GM12872 (cell line): ENCODE results near the gene PRKCH.

Experiments
- TF ChIP-seq, protein P1 (sequence below): IDR thresholded peaks from 3 replicates; pipeline ENCODE4 v1.5.1; 2011; ENCODE audit warnings: low read depth, mild to moderate bottlenecking, low read length, moderate library complexity; ENCODE audit not compliant: insufficient read depth

PRKCH gene

DNA sequence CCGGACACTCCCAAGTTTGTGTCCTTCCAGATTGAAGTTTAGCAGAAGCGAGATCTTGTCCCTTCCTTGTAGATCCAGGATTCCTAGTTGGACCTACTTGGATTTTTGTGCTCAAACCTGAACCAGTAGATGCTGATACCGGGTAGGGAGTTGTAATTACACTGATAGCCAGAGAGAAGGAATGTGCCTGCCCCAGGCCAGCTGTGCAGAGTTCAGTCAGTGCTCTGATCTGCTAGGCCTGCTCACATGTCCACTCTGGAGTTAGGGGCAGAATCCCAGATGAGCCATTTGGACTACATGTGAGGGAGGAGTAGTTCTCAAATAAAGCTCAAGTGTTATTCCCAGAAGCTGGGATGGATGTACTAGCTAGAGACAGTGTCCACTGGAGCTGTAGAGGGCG is 65.7 kb downstream of the PRKCH start:
- TF ChIP-seq, protein P1, sequence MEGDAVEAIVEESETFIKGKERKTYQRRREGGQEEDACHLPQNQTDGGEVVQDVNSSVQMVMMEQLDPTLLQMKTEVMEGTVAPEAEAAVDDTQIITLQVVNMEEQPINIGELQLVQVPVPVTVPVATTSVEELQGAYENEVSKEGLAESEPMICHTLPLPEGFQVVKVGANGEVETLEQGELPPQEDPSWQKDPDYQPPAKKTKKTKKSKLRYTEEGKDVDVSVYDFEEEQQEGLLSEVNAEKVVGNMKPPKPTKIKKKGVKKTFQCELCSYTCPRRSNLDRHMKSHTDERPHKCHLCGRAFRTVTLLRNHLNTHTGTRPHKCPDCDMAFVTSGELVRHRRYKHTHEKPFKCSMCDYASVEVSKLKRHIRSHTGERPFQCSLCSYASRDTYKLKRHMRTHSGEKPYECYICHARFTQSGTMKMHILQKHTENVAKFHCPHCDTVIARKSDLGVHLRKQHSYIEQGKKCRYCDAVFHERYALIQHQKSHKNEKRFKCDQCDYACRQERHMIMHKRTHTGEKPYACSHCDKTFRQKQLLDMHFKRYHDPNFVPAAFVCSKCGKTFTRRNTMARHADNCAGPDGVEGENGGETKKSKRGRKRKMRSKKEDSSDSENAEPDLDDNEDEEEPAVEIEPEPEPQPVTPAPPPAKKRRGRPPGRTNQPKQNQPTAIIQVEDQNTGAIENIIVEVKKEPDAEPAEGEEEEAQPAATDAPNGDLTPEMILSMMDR: no peak

DNA sequence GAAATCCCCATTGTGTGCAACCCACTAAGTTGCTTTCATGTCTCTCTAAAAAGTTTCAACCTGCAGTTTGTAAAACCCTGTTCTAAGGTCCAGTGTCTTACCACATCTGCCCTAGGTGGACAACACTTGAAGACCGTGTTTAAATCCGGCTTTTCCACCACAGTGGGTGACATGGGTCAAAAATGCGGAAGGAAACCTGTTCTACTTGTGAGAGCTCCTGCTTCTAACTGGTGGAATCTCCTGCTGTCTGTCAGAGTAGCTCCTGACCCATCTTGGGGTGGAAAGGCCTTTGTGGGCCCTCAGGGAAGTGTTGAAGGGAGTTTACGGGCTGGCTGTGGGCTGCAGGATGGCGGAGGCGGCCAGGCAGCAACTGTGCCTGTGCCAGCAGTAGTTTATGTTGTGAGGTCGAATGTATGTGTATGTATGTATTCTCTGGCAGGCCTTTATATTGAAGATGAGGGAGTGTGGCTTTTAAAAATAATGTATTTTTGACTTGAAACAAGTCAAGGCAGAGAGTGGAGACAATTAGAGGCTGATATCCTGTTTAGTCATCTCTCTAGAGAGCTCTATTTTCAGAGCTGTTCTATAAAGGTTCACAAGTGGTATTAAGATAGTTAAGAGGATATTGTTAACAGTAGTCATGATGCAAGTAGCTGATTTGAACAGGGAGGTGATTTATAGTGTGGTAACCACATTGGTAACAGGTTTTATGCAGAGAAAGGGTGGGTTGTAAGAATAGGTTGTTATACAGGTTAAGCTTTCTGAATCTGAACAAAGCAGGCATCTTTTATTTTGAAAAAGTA is 67.0 kb downstream of the PRKCH start:
- TF ChIP-seq, protein P1: no peak

DNA sequence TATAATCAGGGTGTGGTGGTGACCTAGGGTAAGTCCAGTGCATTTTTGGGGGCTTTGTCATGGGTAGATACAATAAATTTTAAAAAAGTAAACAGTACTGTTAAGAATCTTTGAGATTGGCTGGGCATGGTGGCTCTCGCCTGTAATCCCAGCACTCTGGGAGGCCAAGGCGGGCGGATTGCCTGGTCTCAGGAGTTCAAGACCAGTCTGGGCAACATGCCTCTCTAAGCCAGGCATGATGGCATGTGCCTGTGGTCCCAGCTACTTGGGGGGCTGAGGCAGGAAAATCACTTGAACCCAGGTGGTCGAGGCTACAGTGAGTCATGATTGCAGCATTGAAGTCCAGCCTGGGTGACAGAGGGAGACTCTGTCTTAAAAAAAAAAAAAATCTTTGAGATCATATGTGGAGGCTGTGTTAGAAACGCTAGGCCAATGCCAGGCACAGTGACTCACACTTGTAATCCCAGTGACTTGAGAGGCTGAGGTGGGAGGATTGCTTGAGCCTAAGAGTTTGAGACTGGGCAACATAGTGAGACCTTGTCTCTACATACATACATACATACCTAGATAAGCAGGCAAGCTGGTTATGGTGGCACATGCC is 67.7 kb downstream of the PRKCH start:
- TF ChIP-seq, protein P1: no peak

DNA sequence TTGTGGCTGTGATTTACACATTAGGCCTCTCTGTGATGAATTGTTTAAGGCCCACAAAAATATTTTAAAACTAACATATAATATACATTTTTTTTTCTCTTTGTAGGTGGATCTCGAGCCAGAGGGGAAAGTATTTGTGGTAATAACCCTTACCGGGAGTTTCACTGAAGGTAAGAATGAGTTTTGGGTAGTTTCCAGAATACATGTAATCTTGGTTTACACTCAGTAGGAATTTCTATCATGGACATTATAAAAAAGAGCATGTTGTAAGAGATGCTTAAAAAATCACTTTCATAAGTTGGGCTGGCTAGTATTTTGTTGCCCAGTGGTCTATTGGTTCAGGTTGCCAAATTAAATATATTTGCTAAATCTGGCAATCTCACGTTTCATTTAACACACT is 69.7 kb downstream of the PRKCH start:
- TF ChIP-seq, protein P1: no peak

DNA sequence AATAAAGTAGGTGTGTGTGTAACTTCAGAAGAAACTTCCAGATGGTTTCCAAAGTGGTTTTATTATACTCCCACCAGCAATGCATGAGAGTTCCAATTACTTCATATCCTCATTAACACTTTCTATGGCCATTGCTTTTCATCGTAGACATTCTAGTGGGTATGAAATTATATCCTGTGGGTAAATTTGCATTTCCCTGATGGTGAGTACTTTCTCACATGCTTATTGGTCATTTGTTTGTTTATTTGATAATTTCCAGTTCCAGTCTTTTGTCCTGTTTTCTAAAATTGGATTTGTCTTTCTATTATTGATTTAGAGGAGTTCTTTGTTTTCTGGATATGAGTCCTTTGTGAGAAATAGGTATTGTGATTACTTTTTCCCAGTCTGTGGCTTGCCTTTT is 70.9 kb downstream of the PRKCH start:
- TF ChIP-seq, protein P1: no peak

DNA sequence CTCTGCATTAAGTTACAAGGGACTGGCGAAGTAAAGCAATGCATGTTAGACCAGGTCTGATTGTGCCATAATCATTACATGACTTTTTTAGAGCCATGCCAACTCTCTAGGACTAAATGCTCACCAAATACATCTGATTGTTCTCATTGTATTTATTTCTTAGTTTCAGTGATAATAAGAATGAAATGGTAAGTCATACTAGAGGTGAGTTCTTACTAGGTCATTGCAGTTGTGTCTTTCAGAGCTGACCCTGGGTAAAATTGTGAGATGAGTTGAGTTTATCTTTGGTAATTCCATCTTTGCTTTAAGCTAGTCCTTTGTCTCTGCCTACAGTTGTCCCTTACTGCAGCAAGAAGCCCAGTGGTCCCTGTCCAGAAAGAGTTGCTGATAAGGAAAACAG is 73.2 kb downstream of the PRKCH start:
- TF ChIP-seq, protein P1: no peak

DNA sequence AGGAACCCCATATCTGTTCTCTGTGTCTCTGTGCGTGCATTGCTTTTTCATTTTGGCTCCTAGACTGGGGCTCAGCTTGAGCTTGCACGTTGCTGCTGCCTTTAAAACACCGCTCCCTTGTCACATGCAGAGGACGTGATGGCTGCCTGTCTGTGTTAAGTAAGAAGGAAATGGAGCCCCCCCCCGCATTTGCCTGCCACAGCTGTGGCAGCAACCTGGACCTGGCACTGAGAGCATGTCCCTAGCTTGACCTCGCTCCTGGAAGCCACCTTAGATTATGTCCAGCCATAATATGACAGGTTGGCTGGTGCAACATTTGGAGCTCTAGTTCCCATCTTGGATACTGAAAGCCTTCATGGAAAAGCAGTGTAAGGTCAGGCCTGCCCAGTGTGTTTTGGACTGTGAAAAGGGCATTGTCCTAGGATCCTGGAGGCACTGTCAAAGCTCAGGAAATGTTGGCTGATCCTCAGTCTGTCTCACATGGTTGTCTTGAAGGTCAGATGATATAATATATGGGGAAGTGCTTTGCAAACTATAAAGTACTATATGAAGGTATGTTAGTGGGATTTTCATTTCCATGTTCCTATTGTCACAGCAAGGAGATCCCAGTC is 73.8 kb downstream of the PRKCH start:
- TF ChIP-seq, protein P1: no peak
